ACC112 (cell line): ENCODE measurements around the gene FAT1.

Experiments used
- H2AFZ ChIP-seq: fragments of 200-600 bp; sonication (generic); one replicate; pipeline ENCODE4 v1.6.0; 2017; ENCODE audit warnings: antibody characterized with exemption, low read length; ENCODE audit not compliant: unreplicated experiment
- H3K27ac ChIP-seq: fragments of 200-600 bp; sonication (generic); 2 replicates; pipeline ENCODE4 v1.5.1; 2014; ENCODE audit warnings: low read depth, mild to moderate bottlenecking, antibody characterized with exemption, low read length, moderate library complexity
- H3K27me3 ChIP-seq: fragments of 200-600 bp; sonication (generic); 2 replicates; pipeline ENCODE4 v1.6.1; 2014; ENCODE audit warnings: mild to moderate bottlenecking, antibody characterized with exemption, low read length, moderate library complexity, mixed read lengths; ENCODE audit not compliant: insufficient read depth
- H3K36me3 ChIP-seq: fragments of 200-600 bp; sonication (generic); 2 replicates; pipeline ENCODE4 v1.6.1; 2016; ENCODE audit warnings: mild to moderate bottlenecking, antibody characterized with exemption, low read length, moderate library complexity, mixed read lengths; ENCODE audit not compliant: insufficient read depth
- H3K4me1 ChIP-seq: fragments of 200-600 bp; sonication (generic); one replicate; pipeline ENCODE4 v1.6.1; 2016; ENCODE audit warnings: low read length, mixed read lengths; ENCODE audit not compliant: insufficient read depth, unreplicated experiment, control insufficient read depth
- H3K4me3 ChIP-seq: fragments of 200-600 bp; sonication (generic); 2 replicates; pipeline ENCODE4 v1.5.1; 2014; ENCODE audit warnings: mild to moderate bottlenecking, low read depth, low read length
- H3K79me2 ChIP-seq: fragments of 200-600 bp; sonication (generic); one replicate; pipeline ENCODE4 v1.6.0; 2016; ENCODE audit warnings: low read length; ENCODE audit not compliant: control insufficient read depth, unreplicated experiment, insufficient read depth

Gene FAT1

DNA sequence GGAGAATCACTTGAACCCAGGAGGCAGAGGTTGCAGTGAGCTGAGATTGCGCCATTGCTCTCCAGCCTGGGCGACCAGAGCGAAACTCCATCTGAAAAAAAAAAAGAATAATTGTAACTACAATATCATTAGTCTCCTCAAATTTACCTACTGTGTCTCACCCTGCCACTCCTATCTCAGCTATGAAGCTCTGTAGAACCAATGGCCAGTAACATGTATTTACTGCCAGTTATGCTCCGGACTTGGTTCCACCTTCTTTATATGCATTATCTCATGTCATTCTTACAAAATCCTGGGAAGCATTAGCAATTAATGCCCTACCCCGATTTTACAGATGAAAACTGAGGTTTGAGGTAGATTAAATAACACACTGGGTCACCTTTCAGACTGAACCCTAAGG is 7.0 kb upstream of the FAT1 start:
- no peaks in the 10 kb centered on the region for H3K27me3 ChIP-seq
- no peak overlapping the region for H2AFZ ChIP-seq
- H3K79me2 ChIP-seq, result peaks cover 5% of the 10 kb centered on the region
- H3K4me3 ChIP-seq, result no peak overlapping the region
- H3K27ac ChIP-seq, result no peak overlapping the region
- H3K36me3 ChIP-seq, result no peaks in the 10 kb centered on the region
- peaks cover 23% of the 10 kb centered on the region for H3K4me1 ChIP-seq

- no peak overlapping the region for H3K27ac ChIP-seq
- no peaks in the 10 kb centered on the region for H3K36me3 ChIP-seq
- H2AFZ ChIP-seq, result no peak overlapping the region
- H3K4me1 ChIP-seq, result peaks cover 21% of the 10 kb centered on the region
- H3K79me2 ChIP-seq, result peaks cover 12% of the 10 kb centered on the region
- no peak overlapping the region for H3K4me3 ChIP-seq
- no peaks in the 10 kb centered on the region for H3K27me3 ChIP-seq
Observed at GRCh38 chr4:186729856-186730255, 6.2 kb upstream of the FAT1 start.

- Histone ChIP-seq H3K27ac (no peak overlapping the region), H2AFZ (no peak overlapping the region), H3K4me3 (no peak overlapping the region), H3K4me1 (peaks cover 21% of the 10 kb centered on the region), H3K79me2 (peaks cover 21% of the 10 kb centered on the region), H3K27me3 (no peaks in the 10 kb centered on the region), H3K36me3 (no peaks in the 10 kb centered on the region)
Observed at GRCh38 chr4:186728631-186729271, 5.1 kb upstream of the FAT1 start.

- Histone ChIP-seq H3K36me3 (no peaks in the 10 kb centered on the region), H3K79me2 (peaks cover 26% of the 10 kb centered on the region), H3K27ac (no peak overlapping the region), H3K4me1 (peaks cover 21% of the 10 kb centered on the region), H2AFZ (no peak overlapping the region), H3K4me3 (peak overlapping the region; percentile 73), H3K27me3 (no peaks in the 10 kb centered on the region)
Observed at GRCh38 chr4:186727977-186728519, 4.4 kb upstream of the FAT1 start.

DNA sequence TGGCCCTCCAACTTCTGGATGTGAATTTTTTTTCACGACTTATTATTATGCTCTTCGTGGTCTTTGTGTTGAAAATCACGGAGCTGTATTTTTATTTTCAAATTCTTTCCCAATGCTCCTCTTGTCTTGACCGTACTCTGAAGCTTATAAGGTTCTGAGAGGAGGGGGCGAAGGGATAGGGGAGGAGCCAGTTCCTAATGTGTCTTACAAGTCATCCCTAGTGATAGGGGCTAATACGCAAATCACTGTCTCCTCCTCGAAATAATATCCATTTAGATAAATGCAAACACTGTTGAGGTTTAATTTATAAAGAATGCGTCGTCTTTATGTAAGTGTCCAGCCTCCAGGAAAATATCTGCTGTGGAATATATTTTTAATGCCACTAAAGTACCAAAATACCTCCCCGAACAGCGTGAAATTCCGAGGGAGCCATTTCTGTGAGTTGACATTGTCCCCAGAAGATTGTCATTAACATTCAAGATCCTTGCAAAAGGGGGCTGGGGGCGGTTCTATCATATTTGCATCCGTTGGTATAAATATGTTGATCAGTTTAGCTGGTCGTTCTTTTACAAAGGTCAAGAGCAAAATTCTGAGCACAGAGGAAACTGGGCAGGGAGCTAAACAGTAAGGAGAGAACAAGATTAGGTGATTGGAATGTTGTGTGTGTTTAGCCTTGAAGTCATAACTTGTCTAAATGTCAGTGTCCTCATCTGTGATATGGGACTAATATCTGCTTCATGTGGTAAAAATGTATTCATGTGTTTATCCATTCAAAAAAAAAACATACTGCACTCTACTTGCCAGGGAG is 3.7 kb upstream of the FAT1 start:
- H3K4me1 ChIP-seq, result peaks cover 23% of the 10 kb centered on the region
- H3K27me3 ChIP-seq, result no peaks in the 10 kb centered on the region
- no peaks in the 10 kb centered on the region for H3K36me3 ChIP-seq
- H3K27ac ChIP-seq, result peak overlapping the region; percentile 64; the same call in 1 of the 2 replicates
- H2AFZ ChIP-seq, result peak overlapping the region; percentile 55
- peaks cover 33% of the 10 kb centered on the region for H3K79me2 ChIP-seq
- H3K4me3 ChIP-seq, result peak overlapping the region; percentile 73

DNA sequence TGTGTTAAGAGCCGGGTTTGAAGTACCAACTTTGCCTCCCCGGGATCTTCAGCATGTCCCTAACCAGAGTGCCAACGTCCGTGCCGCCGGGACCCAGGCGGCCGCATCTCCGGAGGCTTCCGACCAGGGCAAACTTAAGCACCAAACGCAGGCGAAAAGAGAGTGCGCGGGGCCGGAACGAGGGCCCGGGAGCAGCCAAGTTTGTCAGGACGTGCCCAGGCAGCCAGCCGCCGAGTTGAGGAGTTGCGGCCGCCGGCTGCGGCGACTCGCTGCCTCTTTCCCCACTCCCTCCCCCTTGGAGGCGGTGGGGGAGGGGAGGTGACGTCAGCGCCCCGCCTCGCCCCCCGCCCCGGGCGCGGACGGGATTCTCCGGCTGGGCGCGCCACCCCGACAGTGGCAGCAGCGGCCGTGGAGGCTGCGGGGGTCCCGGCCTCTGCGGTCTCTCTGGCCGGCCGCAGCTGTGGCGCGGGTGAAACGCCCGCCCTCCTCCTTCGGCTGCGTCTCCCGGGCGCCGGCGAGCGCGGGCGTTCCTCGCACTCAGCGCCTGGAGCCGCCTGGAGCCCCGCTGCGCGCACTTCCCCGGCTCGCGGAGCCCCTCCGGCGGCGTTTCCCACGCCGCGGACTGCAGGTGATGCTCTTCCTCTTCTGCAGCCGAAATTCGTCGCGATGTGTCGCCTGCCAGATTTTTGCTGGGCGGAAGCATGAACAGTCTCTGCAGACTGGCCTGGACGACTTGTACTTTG is 2.9 kb upstream of the FAT1 start:
- Histone ChIP-seq H3K36me3 (no peaks in the 10 kb centered on the region), H3K4me3 (peak overlapping the region; percentile 73), H3K79me2 (peaks cover 41% of the 10 kb centered on the region), H3K27ac (peak overlapping the region; percentile 64), H3K27me3 (no peaks in the 10 kb centered on the region), H2AFZ (peak overlapping the region; percentile 63), H3K4me1 (peaks cover 26% of the 10 kb centered on the region)

DNA sequence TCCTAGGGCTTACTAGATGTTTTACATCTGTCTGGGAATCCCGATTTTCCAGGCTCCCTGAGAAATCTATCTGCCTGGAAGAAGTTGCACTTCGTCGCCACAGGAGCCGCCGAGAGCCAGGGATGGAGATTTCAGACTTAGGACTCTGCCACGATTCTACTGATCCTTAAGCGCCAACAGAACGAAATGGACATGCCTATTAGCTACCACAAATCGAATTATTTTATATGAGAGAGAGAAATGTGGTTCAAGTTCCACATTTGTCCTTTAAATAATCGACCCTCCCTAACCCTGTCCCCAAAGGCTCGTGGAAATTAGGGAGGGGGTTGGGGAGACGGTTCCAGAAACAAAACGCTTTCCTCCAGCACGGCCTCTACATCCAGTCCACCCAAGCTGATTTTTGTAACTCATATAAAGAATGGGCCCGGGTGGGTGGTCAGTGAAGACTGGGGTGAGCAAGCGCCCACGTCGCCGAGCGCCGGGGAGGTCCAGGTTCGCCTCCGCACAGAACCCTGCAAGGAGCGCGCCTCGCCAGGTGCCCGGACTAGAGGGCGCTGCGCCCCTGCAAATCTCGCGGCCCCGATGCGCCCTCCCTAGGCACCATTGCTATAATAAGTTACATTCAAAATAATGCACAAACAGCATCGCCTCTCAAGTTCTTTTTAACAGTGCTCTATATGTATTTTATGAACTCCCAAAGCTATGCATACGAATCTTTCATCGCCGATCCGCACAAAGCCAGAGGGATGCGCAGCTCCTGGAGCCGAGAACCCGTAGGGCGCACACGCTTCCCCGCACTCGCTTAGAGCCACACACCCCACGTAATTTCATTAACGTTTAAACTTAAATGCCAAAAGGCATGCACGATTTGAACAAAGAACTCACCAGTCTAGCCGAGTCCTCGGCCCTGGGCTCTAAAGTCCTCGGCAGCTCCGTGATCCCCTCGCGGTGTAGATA is 2.1 kb upstream of the FAT1 start:
- H3K79me2 ChIP-seq, result peaks cover 49% of the 10 kb centered on the region
- peaks cover 26% of the 10 kb centered on the region for H3K4me1 ChIP-seq
- no peaks in the 10 kb centered on the region for H3K36me3 ChIP-seq
- H3K27ac ChIP-seq, result peak overlapping the region; percentile 64
- H3K27me3 ChIP-seq, result no peaks in the 10 kb centered on the region
- peak overlapping the region; percentile 63 for H2AFZ ChIP-seq
- peak overlapping the region; percentile 73 for H3K4me3 ChIP-seq

DNA sequence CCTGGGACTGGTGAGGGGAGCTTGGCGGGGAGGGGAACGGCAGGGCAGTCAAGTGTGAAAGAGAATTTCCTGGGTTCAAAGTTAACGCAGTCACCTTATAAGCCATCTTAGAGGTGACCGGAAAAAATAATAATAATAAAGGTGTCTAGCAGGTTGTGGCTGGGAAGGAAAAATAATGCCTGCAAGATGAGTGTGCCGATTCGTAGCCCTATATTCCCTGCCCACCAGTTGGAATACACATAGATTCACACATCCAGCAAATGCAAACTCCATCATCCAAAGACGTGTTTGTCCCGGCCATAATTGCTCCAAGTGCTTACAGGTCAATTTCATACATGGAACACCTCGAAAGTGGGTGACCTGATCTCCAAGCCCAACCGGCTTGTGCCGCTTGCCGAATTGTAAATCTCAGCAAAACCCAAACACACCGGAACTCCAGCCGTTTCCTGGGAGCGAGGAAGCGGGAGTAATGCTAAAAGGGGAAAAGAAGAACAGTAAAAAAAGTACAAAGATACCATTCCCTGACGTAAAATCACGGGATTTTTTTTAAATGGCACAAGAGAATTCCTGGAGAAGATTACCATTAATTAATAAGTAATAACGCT is 1.3 kb upstream of the FAT1 start:
- H3K36me3 ChIP-seq, result no peaks in the 10 kb centered on the region; the same call in 1 of the 2 replicates
- peak overlapping the region; percentile 57 for H3K27ac ChIP-seq
- H3K27me3 ChIP-seq, result no peaks in the 10 kb centered on the region
- peak overlapping the region; percentile 43 for H2AFZ ChIP-seq
- peaks cover 56% of the 10 kb centered on the region for H3K79me2 ChIP-seq
- H3K4me1 ChIP-seq, result peaks cover 26% of the 10 kb centered on the region
- peak overlapping the region; percentile 73 for H3K4me3 ChIP-seq

DNA sequence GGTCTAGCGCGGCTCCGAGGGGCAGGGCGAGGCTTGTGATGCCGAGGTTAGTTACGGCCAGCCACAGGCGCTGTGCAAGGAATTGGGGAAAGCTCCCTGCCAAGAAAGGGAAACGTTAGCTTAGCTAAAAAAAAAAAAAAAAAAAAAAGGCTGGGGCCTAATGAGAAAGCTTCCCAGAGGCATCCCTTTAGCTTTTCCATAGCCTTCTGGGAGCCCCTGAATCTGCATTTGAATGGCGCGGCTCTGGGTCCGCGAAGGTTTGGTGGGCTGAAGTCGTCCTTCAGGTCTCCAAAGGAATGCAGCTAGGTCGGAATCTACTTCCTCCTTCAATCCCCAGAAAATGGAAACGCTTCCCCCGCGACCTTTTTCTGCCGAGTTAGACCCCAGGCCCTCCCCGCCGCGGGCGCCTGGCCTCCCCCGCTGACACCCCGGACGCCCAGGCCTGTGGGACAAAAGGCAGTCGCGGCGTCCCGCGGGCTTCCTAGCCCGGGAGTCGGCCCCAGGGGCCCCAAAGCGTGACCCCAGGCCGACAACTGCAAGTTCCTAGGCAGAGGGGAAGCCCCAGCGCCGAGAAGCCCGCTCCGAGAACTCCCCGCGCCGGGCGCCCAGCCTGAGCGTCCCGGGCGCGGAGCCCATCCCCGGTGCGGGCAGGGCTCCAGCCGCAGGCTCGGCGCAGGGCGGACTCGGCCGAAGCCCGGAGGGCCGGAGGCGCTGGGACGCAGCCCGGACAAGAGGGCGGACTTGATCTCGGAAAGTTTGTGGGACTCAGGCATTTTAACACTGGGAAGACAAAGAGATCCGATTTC is 605 bp upstream of the FAT1 start:
- Histone ChIP-seq H2AFZ (peak overlapping the region; percentile 83), H3K27ac (peak overlapping the region; percentile 57), H3K79me2 (peaks cover 62% of the 10 kb centered on the region)

More for the DNA sequence above, 605 bp upstream of the FAT1 start:
- peak overlapping the region; percentile 73 for H3K4me3 ChIP-seq
- H3K4me1 ChIP-seq, result peaks cover 26% of the 10 kb centered on the region
- H3K27me3 ChIP-seq, result no peaks in the 10 kb centered on the region
- H3K36me3 ChIP-seq, result no peaks in the 10 kb centered on the region; the same call in 1 of the 2 replicates
